IMR-90 (cell line): ENCODE data around the gene OR10AD1. TPM values are rescaled to one million over a fixed set of nuclear protein-coding genes. Genes with fewer than 3 reads are reported as not detected.

Experiments
- ATAC-seq: fragments of 200-7000 bp; cut with Tn5 transposase; 2 replicates; pipeline ENCODE4 v1.9.1; 2020; ENCODE audit warnings: low read depth, mild to moderate bottlenecking, moderate library complexity
- BruUV-seq: library from RNA; stranded (reverse); fragments of 400-500 nt; replicated peaks from 2 replicates; lab custom pipeline; 2021; lab: Mats Ljungman, UMichigan
- CTCF ChIA-PET: fragments of 300-600 bp; formaldehyde crosslinking; extraction: SDS; loops from one replicate; lab custom pipeline; 2021; ENCODE audit warnings: antibody characterized with exemption; lab: Yijun Ruan, JAX
- POLR2A ChIA-PET: fragments of 300-600 bp; sonication (Branson Sonifier 250); formaldehyde crosslinking; loops from one replicate; lab custom pipeline; 2022; ENCODE audit warnings: antibody characterized with exemption; ENCODE audit not compliant: unreplicated experiment; lab: Charles Lee
- DNase-seq: peaks from one replicate; pipeline ENCODE4 v3.0.0; 2013
- H2AFZ ChIP-seq: replicated peaks from 2 replicates; pipeline ENCODE3; 2013; ENCODE audit warnings: low read length, mild to moderate bottlenecking; ENCODE audit not compliant: poor library complexity
- H2AK5ac ChIP-seq: 2 replicates; pipeline ENCODE4 v1.6.1; 2013; ENCODE audit warnings: low read depth, low read length, inconsistent platforms
- H2AK9ac ChIP-seq: replicated peaks from 2 replicates; pipeline ENCODE3; 2013; ENCODE audit warnings: mild to moderate bottlenecking, low read depth, low read length, moderate library complexity; ENCODE audit not compliant: poor library complexity
- H2BK120ac ChIP-seq: 2 replicates; pipeline ENCODE4 v1.6.1; 2013; ENCODE audit warnings: low read depth, low read length, inconsistent platforms
- H2BK15ac ChIP-seq: 3 replicates; pipeline ENCODE4 v1.6.1; 2013; ENCODE audit warnings: low read depth, low read length, inconsistent platforms
- H2BK20ac ChIP-seq: 2 replicates; pipeline ENCODE4 v1.6.1; 2013; ENCODE audit warnings: low read depth, mild to moderate bottlenecking, inconsistent platforms, low read length, moderate library complexity
- H2BK5ac ChIP-seq: 2 replicates; pipeline ENCODE4 v1.6.1; 2013; ENCODE audit warnings: mild to moderate bottlenecking, low read depth, low read length, inconsistent platforms; ENCODE audit not compliant: poor library complexity, severe bottlenecking
- H3K14ac ChIP-seq: replicated peaks from 2 replicates; pipeline ENCODE4 v1.6.1; 2013; ENCODE audit warnings: low read depth, low read length, inconsistent platforms
- H3K18ac ChIP-seq: 2 replicates; pipeline ENCODE4 v1.6.1; 2013; ENCODE audit warnings: low read depth, low read length, control low read depth
- H3K23ac ChIP-seq: 2 replicates; pipeline ENCODE4 v1.6.1; 2013; ENCODE audit warnings: low read depth, low read length, inconsistent platforms
- H3K27ac ChIP-seq: 2 replicates; pipeline ENCODE4 v1.5.1; 2013; ENCODE audit warnings: mild to moderate bottlenecking, control low read depth, low read length; ENCODE audit not compliant: insufficient read depth
- H3K27me3 ChIP-seq: 2 replicates; pipeline ENCODE4 v1.6.1; 2013; ENCODE audit warnings: low read length; ENCODE audit not compliant: control insufficient read depth, insufficient read depth
- H3K36me3 ChIP-seq: 2 replicates; pipeline ENCODE4 v1.6.1; 2013; ENCODE audit warnings: low read length, mixed read lengths; ENCODE audit not compliant: control insufficient read depth, insufficient read depth
- H3K4ac ChIP-seq: 2 replicates; pipeline ENCODE4 v1.6.1; 2013; ENCODE audit warnings: low read depth, low read length, inconsistent platforms
- H3K4me1 ChIP-seq: 2 replicates; pipeline ENCODE4 v1.6.1; 2013; ENCODE audit warnings: low read length, mixed read lengths; ENCODE audit not compliant: control insufficient read depth, insufficient read depth
- H3K4me2 ChIP-seq: 2 replicates; pipeline ENCODE4 v1.6.1; 2013; ENCODE audit warnings: low read depth, mild to moderate bottlenecking, control low read depth, low read length, moderate library complexity
- H3K4me3 ChIP-seq: 2 replicates; pipeline ENCODE4 v1.5.1; 2013; ENCODE audit warnings: low read depth, mild to moderate bottlenecking, control low read depth, low read length, moderate library complexity; ENCODE audit not compliant: insufficient read depth
- H3K56ac ChIP-seq: 2 replicates; pipeline ENCODE4 v1.6.1; 2013; ENCODE audit warnings: low read length, inconsistent platforms; ENCODE audit not compliant: insufficient read depth; ENCODE audit errors: extremely low read depth
- H3K79me1 ChIP-seq, 2 experiments: 2 replicates each; pipeline ENCODE4 v1.6.1; 2013; ENCODE audit warnings: low read length in 2 of 2, inconsistent platforms in 1 of 2, low read depth in 1 of 2
- H3K9ac ChIP-seq: 2 replicates; pipeline ENCODE4 v1.6.1; 2013; ENCODE audit warnings: low read depth, low read length, control low read depth
- H3K9me1 ChIP-seq: 2 replicates; pipeline ENCODE4 v1.6.1; 2013; ENCODE audit warnings: low read length, inconsistent platforms; ENCODE audit not compliant: insufficient read depth
- H3K9me3 ChIP-seq: 2 replicates; pipeline ENCODE4 v1.6.1; 2013; ENCODE audit warnings: low read length; ENCODE audit not compliant: control insufficient read depth, insufficient read depth
- H4K20me1 ChIP-seq: 2 replicates; pipeline ENCODE4 v1.6.1; 2013; ENCODE audit warnings: low read length, inconsistent platforms; ENCODE audit not compliant: insufficient read depth
- H4K5ac ChIP-seq: 2 replicates; pipeline ENCODE4 v1.6.1; 2013; ENCODE audit warnings: mild to moderate bottlenecking, low read depth, low read length, control low read depth
- H4K8ac ChIP-seq, 2 experiments: 2 replicates each; pipeline ENCODE4 v1.6.1; 2013; ENCODE audit warnings: low read depth in 2 of 2, low read length in 2 of 2, control low read depth in 1 of 2, inconsistent platforms in 1 of 2
- H4K91ac ChIP-seq: 2 replicates; pipeline ENCODE4 v1.6.1; 2013; ENCODE audit warnings: low read depth, low read length, inconsistent platforms; ENCODE audit not compliant: insufficient read depth
- BHLHE40 ChIP-seq: fragments of 150-350 bp; IDR thresholded peaks from 2 replicates; pipeline ENCODE4 v1.6.1; 2016; ENCODE audit warnings: mild to moderate bottlenecking, low read depth, low read length
- CHD1 ChIP-seq: IDR thresholded peaks from 2 replicates; pipeline ENCODE4 v1.6.1; 2012; ENCODE audit warnings: low read depth, low read length, improper control_type of control experiment
- FOS ChIP-seq: fragments of 150-350 bp; IDR thresholded peaks from 2 replicates; pipeline ENCODE4 v1.6.1; 2016; ENCODE audit warnings: low read depth, low read length
- MXI1 ChIP-seq: IDR thresholded peaks from 2 replicates; pipeline ENCODE4 v1.6.1; 2012; ENCODE audit warnings: low read depth, mild to moderate bottlenecking, low read length, moderate library complexity, borderline replicate concordance
- NFE2L2 ChIP-seq: fragments of 150-350 bp; IDR thresholded peaks from 2 replicates; pipeline ENCODE4 v1.6.1; 2016; ENCODE audit warnings: low read depth, mild to moderate bottlenecking, low read length
- POLR2A ChIP-seq: IDR thresholded peaks from 2 replicates; pipeline ENCODE4 v1.6.1; 2012; ENCODE audit warnings: mild to moderate bottlenecking, low read depth, low read length
- RCOR1 ChIP-seq: IDR thresholded peaks from 2 replicates; pipeline ENCODE4 v1.6.1; 2012; ENCODE audit warnings: mild to moderate bottlenecking, low read length, improper control_type of control experiment; ENCODE audit not compliant: insufficient replicate concordance
- WGBS, 2 experiments: methylation state at CpG; one replicate each; pipeline versions ENCODE4 v1.1.5 to v1.1.7; 2013; ENCODE audit warnings: missing lambda C conversion rate in 2 of 2; ENCODE audit not compliant: insufficient read length in 1 of 2; ENCODE audit errors: extremely low coverage in 2 of 2; 5-methylcytosine and 5-hydroxymethylcytosine counted together
- dilution Hi-C: fragments of 300-500 bp; cut with HindIII; formaldehyde crosslinking; loops from one replicate; pipeline ENCODE4 v1.14.3; 2018; ENCODE audit warnings: low sequenced_read_pairs; ENCODE audit not compliant: unreplicated experiment
- in situ Hi-C: fragments of 300-500 bp; cut with MboI; formaldehyde crosslinking; loops from 3 replicates; pipeline ENCODE4 v1.14.3; 2019; ENCODE audit warnings: low sequenced_read_pairs, inconsistent platforms, mixed read lengths
- intact Hi-C: fragments of 100-400 bp; cut with micrococcal nuclease; formaldehyde crosslinking; loops from 2 replicates; pipeline ENCODE4 v1.10.0; 2022
- polyA plus RNA-seq, 3 experiments: library from polyadenylated mRNA; depleted of rRNA; stranded (reverse); fragments of >200 nt; gene quantifications; 2 replicates each; pipeline ENCODE4 v1.2.3, GENCODE V29; 2012; ENCODE audit warnings: low replicate concordance in 1 of 3
- total RNA-seq: library from RNA; depleted of rRNA; stranded (reverse); fragments of >200 nt; gene quantifications from 2 replicates; pipeline ENCODE4 v1.2.3, GENCODE V29; 2012
- TF ChIP-seq, protein P1 (sequence below): fragments of 150-350 bp; IDR thresholded peaks from 2 replicates; pipeline ENCODE4 v1.6.1; 2017; ENCODE audit warnings: mild to moderate bottlenecking, antibody characterized with exemption, low read length, low read depth

The OR10AD1 gene
- total and polyA plus RNA-seq, 2 of the 4 experiments (the other 2 are of a cell fraction), result not detected

GRCh38 chr12:48169011-48169410 lies 34.1 kb downstream of the OR10AD1 start:
- H3K4me1 ChIP-seq, result no peaks in the 10 kb centered on the region
- H3K56ac ChIP-seq, result no peak overlapping the region
- no peaks in the 10 kb centered on the region for H4K20me1 ChIP-seq
- no TSS peak for BruUV-seq
- ATAC-seq (no peak), DNase-seq (no peak)
- no peak overlapping the region for H2AFZ ChIP-seq
- H3K14ac ChIP-seq, result no peak overlapping the region
- H3K4me2 ChIP-seq, result no peak overlapping the region
- ChIA-PET POLR2A (no interaction called here), CTCF (interaction anchor here (0.6 to 1.3 kb wide), 2 partner anchors 14 to 53 kb away, joined by 4 to 7 read pairs; partner anchors contain the start of gene CCDC184)
- intact Hi-C loops, result loop anchor here (5.0 to 10.0 kb wide), 2 partner anchors 448 to 454 kb away; no protein-coding TSS in a partner anchor
- no peak overlapping the region for H3K23ac ChIP-seq
- no peak overlapping the region for H2BK5ac ChIP-seq
- no peak overlapping the region for H2BK120ac ChIP-seq
- H2AK9ac ChIP-seq, result no peak overlapping the region
- H3K9me3 ChIP-seq, result no peaks in the 10 kb centered on the region
- no peak overlapping the region for H3K9ac ChIP-seq
- 78% methylated on average over 14 of the region's 19 CpGs; no CpG with 5 or more reads in 1 of the 2 experiments for WGBS, 2 experiments
- no peak overlapping the region for H2AK5ac ChIP-seq
- no peak overlapping the region for H3K4me3 ChIP-seq
- no peaks in the 10 kb centered on the region for H3K9me1 ChIP-seq
- no peak overlapping the region for H3K27ac ChIP-seq
- H4K91ac ChIP-seq, result no peak overlapping the region
- H3K27me3 ChIP-seq, result peaks cover 5% of the 10 kb centered on the region
- in situ Hi-C loops, result no loop called here
- no peak overlapping the region for H3K18ac ChIP-seq
- H3K4ac ChIP-seq, result no peak overlapping the region
- no peak overlapping the region for H4K8ac ChIP-seq
- dilution Hi-C loops, result no loop called here
- H4K5ac ChIP-seq, result no peak overlapping the region
- no peak overlapping the region for H2BK20ac ChIP-seq
- no peaks in the 10 kb centered on the region for H3K79me1 ChIP-seq
- TF ChIP-seq FOS (no peak), CHD1 (no peak), RCOR1 (no peak), MXI1 (no peak), BHLHE40 (no peak), NFE2L2 (no peak), POLR2A (no peak)
- TF ChIP-seq, protein P1, sequence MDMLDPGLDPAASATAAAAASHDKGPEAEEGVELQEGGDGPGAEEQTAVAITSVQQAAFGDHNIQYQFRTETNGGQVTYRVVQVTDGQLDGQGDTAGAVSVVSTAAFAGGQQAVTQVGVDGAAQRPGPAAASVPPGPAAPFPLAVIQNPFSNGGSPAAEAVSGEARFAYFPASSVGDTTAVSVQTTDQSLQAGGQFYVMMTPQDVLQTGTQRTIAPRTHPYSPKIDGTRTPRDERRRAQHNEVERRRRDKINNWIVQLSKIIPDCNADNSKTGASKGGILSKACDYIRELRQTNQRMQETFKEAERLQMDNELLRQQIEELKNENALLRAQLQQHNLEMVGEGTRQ, result no peak
- H3K36me3 ChIP-seq, result no peaks in the 10 kb centered on the region
- no peak overlapping the region for H2BK15ac ChIP-seq
